ENCODE results near the gene MEIOSIN. TPM values are rescaled to one million over a fixed set of nuclear protein-coding genes. Genes with fewer than 3 reads are reported as not detected.
"Not testable (repeated sequence)": the region's sequence is repeated elsewhere in the genome, so short reads cannot be mapped to it uniquely, and the experiment has no call there.

Gene MEIOSIN
- total RNA-seq, 1 donor from 2014 or later, result not detected

- DNase-seq (ENCODE audit: low read depth), result peak; percentile 79
These were observed 65.8 kb downstream of the MEIOSIN start for GRCh38 chr19:45798995-45799517.

- DNase-seq (ENCODE audit: low read depth), result not testable (repeated sequence)
These were observed 66.3 kb downstream of the MEIOSIN start for GRCh38 chr19:45799541-45799940.

- peak; percentile 83 for DNase-seq (ENCODE audit: low read depth)
These were observed 66.9 kb downstream of the MEIOSIN start for GRCh38 chr19:45800070-45800553.

- DNase-seq (ENCODE audit: low read depth), result no peak
These were observed 68.5 kb downstream of the MEIOSIN start for GRCh38 chr19:45801603-45802175.

- no peak for DNase-seq (ENCODE audit: low read depth)
These were observed 71.1 kb downstream of the MEIOSIN start for GRCh38 chr19:45804140-45804958.

GRCh38 chr19:45804959-45805230 lies 71.7 kb downstream of the MEIOSIN start:
- DNase-seq (ENCODE audit: low read depth), result no peak

- DNase-seq (ENCODE audit: low read depth), result no peak
These were observed 72.5 kb downstream of the MEIOSIN start for GRCh38 chr19:45805719-45806118.

GRCh38 chr19:45809643-45810159 lies 76.5 kb downstream of the MEIOSIN start:
- peak; percentile 89 for DNase-seq (ENCODE audit: low read depth)

GRCh38 chr19:45812297-45812696 lies 79.1 kb downstream of the MEIOSIN start:
- DNase-seq (ENCODE audit: low read depth), result no peak

Other genes with a start within 250 kb of the MEIOSIN start
- gene RTN2, start 236.4 kb upstream of the MEIOSIN start, total RNA-seq, result 5.8 and 20.0 TPM in 2 replicates
- 0.75 and 1.0 TPM in 2 replicates for gene PPM1N, start 235.0 kb upstream of the MEIOSIN start, total RNA-seq
- gene VASP, start 226.0 kb upstream of the MEIOSIN start, total RNA-seq, result 66.0 and 224 TPM in 2 replicates
- 8.7 and 14.5 TPM in 2 replicates for gene OPA3, start 148.6 kb upstream of the MEIOSIN start, total RNA-seq
- under 0.01 TPM in 1 of 2 replicates, not detected in the other for gene GPR4, start 131.2 kb upstream of the MEIOSIN start, total RNA-seq
- gene EML2, start 94.0 kb upstream of the MEIOSIN start, total RNA-seq, result 47.4 and 61.3 TPM in 2 replicates
- 0.50 and 1.0 TPM in 2 replicates for gene GIPR, start 65.2 kb upstream of the MEIOSIN start, total RNA-seq
- gene SNRPD2, start 41.5 kb upstream of the MEIOSIN start, total RNA-seq, result 120 and 333 TPM in 2 replicates
- 10.9 and 24.1 TPM in 2 replicates for gene QPCTL, start 40.8 kb upstream of the MEIOSIN start, total RNA-seq
- 4.5 and 9.0 TPM in 2 replicates for gene FBXO46, start 2.5 kb upstream of the MEIOSIN start, total RNA-seq
- gene SIX5, start 35.8 kb downstream of the MEIOSIN start, total RNA-seq, result 6.3 and 12.9 TPM in 2 replicates
- gene DMPK, start 49.1 kb downstream of the MEIOSIN start, total RNA-seq, result 6.1 and 32.3 TPM in 2 replicates
- 24.0 and 37.0 TPM in 2 replicates for gene DMWD, start 59.4 kb downstream of the MEIOSIN start, total RNA-seq
- gene RSPH6A, start 81.9 kb downstream of the MEIOSIN start, total RNA-seq, result 0.10 TPM in 1 of 2 replicates, not detected in the other
- 16.3 and 55.0 TPM in 2 replicates for gene SYMPK, start 129.7 kb downstream of the MEIOSIN start, total RNA-seq
- gene FOXA3, start 130.9 kb downstream of the MEIOSIN start, total RNA-seq, result 0.52 and 1.5 TPM in 2 replicates
- gene IRF2BP1, start 152.7 kb downstream of the MEIOSIN start, total RNA-seq, result 23.1 and 27.6 TPM in 2 replicates
- 0.69 and 2.5 TPM in 2 replicates for gene MYPOP, start 169.2 kb downstream of the MEIOSIN start, total RNA-seq
- not detected in 2 replicates for gene NANOS2, start 181.3 kb downstream of the MEIOSIN start, total RNA-seq
- under 0.01 TPM in 1 of 2 replicates, not detected in the other for gene NOVA2, start 240.4 kb downstream of the MEIOSIN start, total RNA-seq

All from renal cortical epithelial cell (primary cell).